SK-N-MC (cell line): ENCODE results near the gene EXD3.
"Not testable (repeated sequence)": the region's sequence is repeated elsewhere in the genome, so short reads cannot be mapped to it uniquely, and the experiment has no call there.

ENCODE experiments used
- EZH2 ChIP-seq: fragments of 200-600 bp; sonication (generic); IDR thresholded peaks from one replicate; pipeline ENCODE4 v1.6.1; 2017; ENCODE audit warnings: antibody characterized with exemption
- POLR2AphosphoS5 ChIP-seq: IDR thresholded peaks from 2 replicates; pipeline ENCODE4 v1.6.1; 2012; ENCODE audit warnings: mild to moderate bottlenecking, low read depth, low read length, borderline replicate concordance

- not testable (repeated sequence) for TF ChIP-seq POLR2AphosphoS5, EZH2
Measured at GRCh38 chr9:137386507-137387113, 36.4 kb downstream of the EXD3 start.
